GM19463 (cell line): ENCODE results near the gene SRRM5.
"Not testable (repeated sequence)": the region's sequence is repeated elsewhere in the genome, so short reads cannot be mapped to it uniquely, and the experiment has no call there.

ENCODE experiments used
- ATAC-seq: cut with Tn5 transposase; IDR thresholded peaks from one replicate; pipeline ENCODE4 v1.9.1; 2021; ENCODE audit warnings: mild to moderate bottlenecking, moderate library complexity; ENCODE audit not compliant: unreplicated experiment

SRRM5 gene

GRCh38 chr19:43591904-43592772 is 19.8 kb upstream of the SRRM5 start:
- no peak for ATAC-seq

DNA sequence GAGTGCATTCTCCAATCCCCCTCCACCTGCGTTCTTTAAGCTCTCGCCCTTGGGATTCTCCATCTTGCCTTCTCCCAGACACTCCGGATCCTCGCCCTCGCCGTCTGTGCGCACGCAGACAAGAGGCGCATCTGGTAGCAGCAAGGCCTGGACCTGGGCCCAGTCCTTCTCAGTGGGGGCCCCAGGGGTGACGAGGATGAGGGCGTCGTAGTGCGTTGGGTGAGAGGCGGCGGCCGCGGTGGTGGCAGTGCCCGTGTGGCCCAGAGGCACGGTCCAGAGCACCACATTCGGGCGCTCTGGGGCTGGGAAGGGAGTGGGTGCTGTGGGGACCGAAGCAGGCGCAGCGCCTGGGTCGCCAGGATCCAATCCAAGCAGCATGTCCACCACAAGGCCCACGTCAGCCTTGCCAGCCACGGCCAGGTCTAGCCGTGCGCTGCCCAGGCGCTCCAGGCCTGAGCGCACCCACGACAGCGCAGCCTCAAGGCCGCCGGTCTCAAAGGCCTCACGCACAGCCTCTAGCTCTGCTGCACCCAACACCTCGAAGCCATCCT is 19.0 kb upstream of the SRRM5 start:
- ATAC-seq, result no peak

GRCh38 chr19:43594081-43594697 is 17.7 kb upstream of the SRRM5 start:
- no peak for ATAC-seq

DNA sequence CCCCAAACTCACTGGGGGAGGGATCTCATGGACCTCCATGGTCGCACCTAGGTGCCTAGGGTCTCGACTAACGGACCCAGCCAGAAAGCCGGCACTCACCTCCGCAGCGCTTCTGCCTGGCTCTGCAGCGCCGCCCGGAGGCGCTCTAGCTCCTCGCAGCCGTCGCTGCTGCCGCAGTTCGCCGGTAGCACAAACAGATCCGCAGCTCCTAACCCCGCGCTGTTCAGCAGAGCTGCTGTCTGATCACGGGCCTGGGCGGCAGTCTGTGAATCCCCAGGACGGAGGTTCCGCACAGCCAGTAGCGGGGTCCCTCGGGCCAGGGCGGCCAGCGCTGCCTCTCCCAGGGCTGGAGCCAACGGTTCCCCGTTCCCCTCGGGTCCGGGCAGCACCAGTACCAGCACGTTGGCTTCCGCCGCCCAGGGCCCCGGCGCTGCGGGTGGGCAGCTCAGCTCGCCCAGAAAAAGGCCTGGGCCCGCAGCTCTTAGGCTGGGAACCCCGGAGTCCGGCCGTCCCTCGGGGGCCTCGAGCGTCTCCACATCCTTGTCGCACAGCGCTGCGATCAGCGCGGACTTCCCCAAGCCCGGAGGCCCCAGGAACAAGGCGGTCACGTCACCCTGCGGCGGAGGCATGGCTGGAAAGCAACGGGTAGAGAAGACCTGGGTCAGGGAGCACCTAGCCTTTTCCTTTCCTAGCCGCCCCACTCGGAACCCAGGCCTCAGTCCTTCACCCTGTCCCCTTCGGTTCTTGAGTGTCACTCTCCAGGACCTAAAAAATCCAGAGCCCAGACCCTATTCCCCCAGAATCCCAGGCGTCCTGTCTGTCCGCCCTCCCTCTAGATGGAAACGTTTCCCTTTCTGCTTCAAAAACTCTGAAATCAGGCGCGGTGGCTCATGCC is 16.9 kb upstream of the SRRM5 start:
- peak; percentile 41 for ATAC-seq

GRCh38 chr19:43595605-43595998 is 16.3 kb upstream of the SRRM5 start:
- no peak for ATAC-seq

DNA sequence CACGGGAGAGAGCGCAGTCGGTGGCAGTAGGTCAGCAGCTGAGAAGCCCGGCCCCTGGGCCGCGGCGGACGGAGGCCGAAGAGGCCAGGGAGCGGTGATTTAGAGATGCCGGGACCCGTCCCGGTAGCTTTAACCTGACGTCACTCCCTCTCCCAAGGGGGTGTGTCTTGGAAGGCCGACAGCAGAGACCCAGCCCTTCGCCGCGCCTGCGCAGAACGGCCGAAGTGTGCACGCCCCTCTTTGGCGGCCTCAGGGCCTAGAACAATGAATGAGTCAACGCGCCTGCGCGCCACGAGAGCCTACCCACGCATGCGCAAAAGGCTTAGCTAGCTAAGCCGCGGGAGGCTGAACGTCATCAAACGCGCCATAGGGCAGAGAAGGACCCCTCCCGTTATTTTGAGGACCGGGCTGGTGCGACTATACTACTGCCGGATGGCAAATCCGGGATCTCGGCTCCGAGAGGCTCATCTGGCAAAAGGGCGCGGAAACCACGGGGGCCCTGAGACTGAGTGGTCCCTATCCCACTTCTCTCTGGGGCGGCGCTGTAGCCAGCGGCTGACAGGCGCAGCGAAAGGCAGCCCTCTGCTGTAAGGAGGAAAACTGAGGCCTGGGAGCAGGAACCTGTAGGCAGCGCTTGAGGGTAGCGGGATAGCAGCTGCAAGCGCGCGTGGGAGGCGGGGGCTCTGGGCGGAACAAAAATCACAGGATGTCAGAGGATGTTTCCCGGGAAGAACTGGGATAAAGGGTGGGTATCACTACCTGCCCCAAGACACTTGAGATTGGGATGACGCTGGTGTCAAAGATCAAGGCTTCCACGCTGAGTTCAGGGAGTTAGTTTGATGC is 15.7 kb upstream of the SRRM5 start, which contains the start of the genes IRGQ and ZNF576:
IRGQ (minus strand) TSS at position 136 of the 843 bp plus-strand sequence. CDS start 796 bp downstream, outside the sequence.
ZNF576 (plus strand) TSS at position 597 of the 843 bp plus-strand sequence. CDS start 514 bp downstream, outside the sequence.
- ATAC-seq, result peak; percentile 84

- ATAC-seq, result no peak
Observed at GRCh38 chr19:43596842-43597461, 14.9 kb upstream of the SRRM5 start.

DNA sequence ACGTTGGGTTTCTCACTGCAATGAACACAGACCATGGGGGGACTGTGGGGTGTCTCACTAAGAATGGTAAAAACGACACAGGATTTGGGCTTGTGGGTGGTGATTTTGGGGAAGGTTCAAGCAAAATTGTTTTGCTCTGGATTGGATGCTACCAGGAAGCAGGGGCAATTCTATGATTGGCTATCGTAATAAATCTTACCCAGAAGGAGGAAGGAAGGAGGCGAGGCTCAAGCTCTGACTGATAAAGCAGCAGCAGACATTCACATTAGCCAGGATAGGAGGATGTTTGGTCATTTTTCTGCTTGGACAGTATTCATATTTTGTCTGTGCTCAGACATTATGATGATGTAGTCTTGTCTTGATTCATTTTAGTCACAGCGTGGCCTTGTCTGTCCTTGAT is 14.0 kb upstream of the SRRM5 start:
- no peak for ATAC-seq

DNA sequence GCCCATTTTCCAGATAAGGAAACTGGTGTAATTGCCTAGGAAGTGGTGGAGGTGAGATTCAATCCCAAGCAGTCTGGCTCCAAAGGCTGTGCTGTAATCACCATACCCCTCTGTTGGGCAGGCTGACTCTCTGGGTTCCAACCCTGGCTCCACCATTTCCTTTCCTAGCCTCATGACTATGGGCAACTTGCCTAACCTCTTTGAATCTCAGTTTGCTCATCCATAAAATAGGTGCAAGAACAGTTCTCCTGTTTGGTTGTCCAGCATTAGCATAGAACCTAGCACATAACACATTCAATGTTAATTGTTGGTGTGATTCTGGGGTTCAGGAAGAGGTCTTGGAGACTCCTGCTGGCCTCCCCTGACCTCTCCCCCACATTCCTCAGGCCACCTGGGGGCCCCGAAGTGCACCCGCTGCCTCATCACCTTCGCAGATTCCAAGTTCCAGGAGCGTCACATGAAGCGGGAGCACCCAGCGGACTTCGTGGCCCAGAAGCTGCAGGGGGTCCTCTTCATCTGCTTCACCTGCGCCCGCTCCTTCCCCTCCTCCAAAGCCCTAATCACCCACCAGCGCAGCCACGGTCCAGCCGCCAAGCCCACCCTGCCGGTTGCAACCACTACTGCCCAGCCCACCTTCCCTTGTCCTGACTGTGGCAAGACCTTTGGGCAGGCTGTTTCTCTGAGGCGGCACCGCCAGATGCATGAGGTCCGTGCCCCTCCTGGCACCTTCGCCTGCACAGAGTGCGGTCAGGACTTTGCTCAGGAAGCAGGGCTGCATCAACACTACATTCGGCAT is 13.2 kb upstream of the SRRM5 start:
- ATAC-seq, result no peak

GRCh38 chr19:43599635-43600295 is 12.1 kb upstream of the SRRM5 start:
- no peak for ATAC-seq

- not testable (repeated sequence) for ATAC-seq
Observed at GRCh38 chr19:43600326-43600725, 11.6 kb upstream of the SRRM5 start.

DNA sequence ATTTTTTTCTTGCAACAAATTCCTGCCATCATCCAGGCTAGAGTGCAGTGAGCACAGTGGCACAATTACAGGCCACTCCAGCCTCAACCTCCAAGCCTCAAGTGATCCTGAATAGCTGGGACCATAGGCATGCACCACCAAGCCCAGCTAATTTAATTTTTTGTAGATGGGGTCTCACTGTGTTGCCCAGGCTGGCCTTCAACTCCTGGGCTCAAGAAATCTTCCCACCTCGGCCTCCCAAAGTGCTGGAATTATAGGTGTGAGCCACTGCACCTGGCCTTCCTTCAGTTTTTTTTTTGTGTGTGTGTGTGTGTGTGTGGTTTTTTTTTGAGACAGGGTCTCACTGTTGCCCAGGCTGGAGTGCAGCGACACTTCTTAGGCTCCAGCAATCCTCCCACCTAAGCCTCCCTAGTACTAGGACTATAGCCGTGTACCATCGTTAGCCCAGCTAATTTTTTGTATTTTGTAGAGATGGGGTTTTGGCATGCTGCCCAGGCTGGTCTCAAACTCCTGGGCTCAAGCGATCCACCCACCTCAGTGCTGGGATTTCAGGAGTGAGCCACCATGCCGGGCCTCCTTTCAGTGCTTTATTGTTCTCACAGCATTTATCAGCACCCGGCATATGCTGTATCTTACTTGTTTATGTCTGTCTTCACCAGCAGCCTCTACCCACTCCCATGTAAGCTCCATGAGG is 5.9 kb upstream of the SRRM5 start:
- no peak for ATAC-seq

DNA sequence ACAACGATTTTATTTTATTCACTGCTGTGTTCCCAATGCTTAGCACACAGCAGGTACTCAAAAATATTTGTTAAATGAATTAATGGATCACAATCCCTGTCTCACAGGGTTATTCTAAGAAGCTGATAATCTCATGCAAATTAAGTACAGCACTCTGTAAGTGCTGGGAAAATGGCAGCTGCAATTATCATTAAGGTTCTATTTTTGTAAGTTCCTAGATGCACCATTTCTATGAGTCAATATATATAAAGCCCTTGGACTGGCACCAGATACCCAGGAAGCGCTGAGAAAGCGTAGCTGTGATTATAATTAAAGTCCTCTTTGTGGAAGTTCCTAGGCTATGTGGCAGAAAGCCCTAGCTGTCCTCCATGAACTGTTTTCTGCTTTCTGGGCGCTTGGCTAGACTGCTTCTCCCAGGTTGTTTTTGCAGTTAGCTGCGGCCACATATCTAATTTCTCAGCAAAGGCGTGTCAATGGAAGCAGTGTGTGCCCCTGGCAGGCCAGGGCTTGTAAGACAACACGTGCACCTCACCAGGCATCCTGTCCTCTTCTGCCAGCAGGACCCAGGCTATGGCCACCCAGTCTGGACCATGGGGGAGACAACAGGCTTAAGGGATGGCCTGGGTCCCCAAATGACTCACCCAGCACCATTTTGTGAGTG is 5.2 kb upstream of the SRRM5 start:
- ATAC-seq, result no peak

DNA sequence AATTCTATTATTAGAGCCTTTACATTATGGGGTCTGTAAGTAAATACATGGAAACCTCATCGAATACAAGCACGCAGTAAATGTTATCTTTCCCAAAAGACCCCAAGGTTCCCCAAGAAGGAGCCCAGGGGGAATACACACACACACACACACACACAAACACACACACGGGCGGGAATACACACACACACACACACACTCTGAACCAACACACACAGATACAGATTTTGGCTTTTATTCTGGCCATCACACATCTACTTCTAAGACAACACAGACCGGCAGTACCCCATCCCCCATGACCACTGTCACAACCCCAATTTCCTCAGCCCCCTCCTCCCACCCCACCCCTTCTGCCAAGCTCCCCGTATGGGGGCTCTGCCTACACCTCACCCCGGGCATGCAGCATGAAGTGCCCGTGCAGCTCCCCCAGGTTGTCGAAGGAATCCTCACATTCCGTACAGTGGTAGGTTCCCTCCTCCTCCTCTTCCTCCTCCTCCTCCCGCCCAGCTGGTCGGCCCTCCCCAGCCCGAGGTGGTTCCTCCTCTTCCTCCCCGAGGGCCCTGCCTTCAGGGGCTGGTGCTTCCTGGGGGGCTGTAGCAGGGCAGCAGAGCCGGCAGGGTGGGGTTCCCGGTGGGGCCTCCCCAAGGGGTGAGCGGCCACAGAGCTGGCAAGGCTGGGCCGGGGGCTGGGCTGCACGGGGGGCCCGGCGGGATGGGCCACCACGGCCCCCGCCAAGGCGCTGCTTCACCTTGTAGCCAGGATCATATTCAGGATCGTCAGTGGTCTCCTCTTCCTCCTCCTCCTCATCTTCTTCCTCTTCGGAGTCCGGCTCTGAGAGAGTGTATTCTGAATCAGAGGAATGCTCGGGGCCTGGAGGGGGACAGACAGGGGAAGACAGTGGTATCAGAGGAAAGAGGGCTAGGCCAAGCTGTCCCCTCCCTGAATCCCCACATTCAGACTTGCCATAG is 4.4 kb upstream of the SRRM5 start:
- no peak for ATAC-seq

- no peak for ATAC-seq
Observed at GRCh38 chr19:43609872-43610271, 2.0 kb upstream of the SRRM5 start.

DNA sequence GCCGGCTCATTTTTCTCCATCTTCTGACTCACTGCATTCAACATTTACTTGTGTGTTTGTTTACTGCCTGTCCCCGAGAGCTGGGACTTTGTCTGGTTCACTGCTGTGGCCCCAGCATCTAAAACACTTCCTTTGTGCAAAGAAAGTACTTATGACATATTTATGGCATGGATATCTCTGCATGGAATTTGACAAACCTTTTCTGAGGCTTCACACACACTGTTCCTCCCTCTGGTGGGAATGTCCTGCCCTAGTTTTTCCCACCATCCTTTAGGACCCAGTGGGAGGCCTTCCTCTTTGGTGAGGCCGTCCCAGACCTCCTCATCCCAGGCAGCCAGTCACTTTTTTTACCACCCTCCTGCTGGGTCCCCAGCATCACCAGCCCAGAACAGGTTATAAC is 1.4 kb upstream of the SRRM5 start:
- no peak for ATAC-seq
